ENCODE data around the gene RNASEL.

- TF ChIP-seq CTCF (IDR thresholded peaks at IDR 0.05): no peak
- no peak for TF ChIP-seq POLR2A (IDR thresholded peaks at IDR 0.05)
Measured at GRCh38 chr1:182587666-182588499, 1.2 kb downstream of the RNASEL start.
